ENCODE measurements around the gene TSGA10IP.

- TF ChIP-seq, protein P1, sequence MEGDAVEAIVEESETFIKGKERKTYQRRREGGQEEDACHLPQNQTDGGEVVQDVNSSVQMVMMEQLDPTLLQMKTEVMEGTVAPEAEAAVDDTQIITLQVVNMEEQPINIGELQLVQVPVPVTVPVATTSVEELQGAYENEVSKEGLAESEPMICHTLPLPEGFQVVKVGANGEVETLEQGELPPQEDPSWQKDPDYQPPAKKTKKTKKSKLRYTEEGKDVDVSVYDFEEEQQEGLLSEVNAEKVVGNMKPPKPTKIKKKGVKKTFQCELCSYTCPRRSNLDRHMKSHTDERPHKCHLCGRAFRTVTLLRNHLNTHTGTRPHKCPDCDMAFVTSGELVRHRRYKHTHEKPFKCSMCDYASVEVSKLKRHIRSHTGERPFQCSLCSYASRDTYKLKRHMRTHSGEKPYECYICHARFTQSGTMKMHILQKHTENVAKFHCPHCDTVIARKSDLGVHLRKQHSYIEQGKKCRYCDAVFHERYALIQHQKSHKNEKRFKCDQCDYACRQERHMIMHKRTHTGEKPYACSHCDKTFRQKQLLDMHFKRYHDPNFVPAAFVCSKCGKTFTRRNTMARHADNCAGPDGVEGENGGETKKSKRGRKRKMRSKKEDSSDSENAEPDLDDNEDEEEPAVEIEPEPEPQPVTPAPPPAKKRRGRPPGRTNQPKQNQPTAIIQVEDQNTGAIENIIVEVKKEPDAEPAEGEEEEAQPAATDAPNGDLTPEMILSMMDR (IDR thresholded peaks at IDR 0.05): no peak
- no peak for TF ChIP-seq POLR2A (IDR thresholded peaks at IDR 0.05)
- no peak for TF ChIP-seq EP300 (IDR thresholded peaks at IDR 0.05; ENCODE audit: low read depth)
Measured at GRCh38 chr11:65979261-65979759, 34.0 kb downstream of the TSGA10IP start.
